ENCODE measurements around the gene HPX. TPM values are rescaled to one million over a fixed set of nuclear protein-coding genes. Genes with fewer than 3 reads are reported as not detected.

HPX gene
- total RNA-seq, 2 donors from 2014 or later = 0.38 to 1.0 TPM

DNA sequence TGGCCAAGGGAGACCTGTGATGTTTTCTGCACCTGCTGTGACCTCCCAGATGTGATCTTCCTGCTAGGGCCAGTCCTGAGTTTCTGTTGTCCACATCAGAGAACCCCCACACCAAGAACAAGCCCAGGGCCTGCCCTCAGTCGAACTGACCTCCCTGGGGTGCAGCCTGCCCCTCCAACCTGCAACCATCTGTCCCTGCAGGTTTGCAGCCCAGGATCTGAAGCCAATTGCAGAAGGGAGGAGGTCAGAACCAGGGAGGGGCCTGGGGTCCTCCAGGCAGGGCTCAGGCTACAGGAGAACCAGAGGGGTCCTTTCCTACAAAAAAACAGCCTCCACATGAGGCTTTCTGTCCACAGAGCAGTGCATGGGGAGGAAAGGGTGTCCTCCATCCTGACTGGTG lies 32.1 kb upstream of the HPX start:
- ATAC-seq (no peak), DNase-seq (no peak)
- intact Hi-C loops (cut with DNase I) = loop anchor here in 1 of 2 donors (10.0 kb wide), 1 partner anchor 238 kb away; the partner anchor contains the start of genes CNGA4 and FHIP1B

GRCh38 chr11:6469599-6469998 lies 28.8 kb upstream of the HPX start:
- DNase-seq (no peak), ATAC-seq (no peak)
- intact Hi-C loops (cut with DNase I) = no loop called here

DNA sequence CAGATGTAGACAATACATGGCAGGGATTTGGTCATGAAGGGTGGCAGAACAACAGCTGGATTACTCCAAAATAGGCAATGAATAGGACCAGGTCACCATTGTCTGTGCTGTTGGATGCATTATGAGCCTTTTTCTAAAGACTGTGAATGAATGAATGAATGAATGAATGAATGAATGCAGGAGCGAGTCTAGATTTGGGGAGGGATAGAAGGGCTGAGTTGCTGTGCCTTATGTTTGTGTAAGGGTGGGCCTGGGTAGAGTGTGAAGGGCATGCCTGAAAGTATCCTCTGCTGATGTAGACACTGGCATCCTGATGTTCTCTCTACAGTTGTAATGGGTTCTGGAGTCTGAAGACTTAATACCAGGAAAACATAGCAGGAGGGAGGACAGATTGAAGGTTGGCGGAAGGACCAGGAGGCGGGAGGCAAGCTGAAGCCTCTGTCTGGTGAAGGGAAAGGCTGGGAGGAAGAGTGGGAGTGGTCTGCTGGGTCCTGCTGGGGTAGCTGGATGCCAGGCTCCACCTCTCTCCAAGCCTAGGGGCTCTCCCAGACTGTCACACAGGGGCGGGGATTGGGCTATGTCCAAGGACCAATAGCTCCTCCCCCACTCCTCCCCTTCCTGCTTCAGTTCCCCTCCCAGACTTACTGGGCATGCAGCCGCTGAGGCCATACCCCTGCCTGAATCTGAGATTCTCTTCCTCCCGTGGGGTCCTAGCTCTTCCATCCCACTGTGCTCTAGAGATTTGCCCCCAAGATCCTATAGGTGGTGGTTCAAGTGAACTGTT lies 28.1 kb upstream of the HPX start:
- intact Hi-C loops (cut with DNase I) = no loop called here
- ATAC-seq = peak; percentile 87 to 90

DNA sequence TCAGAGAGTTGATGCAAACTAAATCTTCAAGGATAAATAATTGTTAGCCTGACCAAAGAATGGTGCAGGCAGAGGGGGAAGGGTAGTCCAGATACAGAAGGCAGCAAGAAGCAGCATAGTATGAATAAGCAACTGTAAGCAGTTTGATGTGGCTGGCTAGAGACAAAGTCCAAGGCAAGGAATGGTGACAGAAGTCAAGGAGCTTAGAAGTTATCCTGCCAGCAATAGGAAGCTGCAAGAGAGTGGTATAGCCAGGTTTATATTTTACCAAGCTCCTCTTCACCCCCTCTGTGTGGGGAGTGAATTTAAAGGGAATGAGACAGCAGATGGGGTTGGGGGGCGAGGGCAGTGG lies 18.3 kb upstream of the HPX start:
- intact Hi-C loops (cut with DNase I) = no loop called here
- no peak for DNase-seq
- no peak for ATAC-seq

More for the DNA sequence above, 28.1 kb upstream of the HPX start:
- DNase-seq = peak; percentile 93

GRCh38 chr11:6458352-6459098 lies 17.7 kb upstream of the HPX start:
- ATAC-seq (no peak), DNase-seq (no peak)
- intact Hi-C loops (cut with DNase I) = no loop called here

GRCh38 chr11:6457581-6458320 lies 17.0 kb upstream of the HPX start:
- ATAC-seq (no peak), DNase-seq (no peak)
- intact Hi-C loops (cut with DNase I) = no loop called here

- no peak for ATAC-seq
- DNase-seq = no peak
- intact Hi-C loops (cut with DNase I) = no loop called here
These were observed 15.7 kb upstream of the HPX start for GRCh38 chr11:6456361-6457073.

- no peak for DNase-seq
- no peak for ATAC-seq
- intact Hi-C loops (cut with DNase I) = no loop called here
These were observed 14.3 kb upstream of the HPX start for GRCh38 chr11:6455070-6455469.

- no peak for DNase-seq
- intact Hi-C loops (cut with DNase I) = no loop called here
- no peak for ATAC-seq
These were observed 12.4 kb upstream of the HPX start for GRCh38 chr11:6453152-6453551.

DNA sequence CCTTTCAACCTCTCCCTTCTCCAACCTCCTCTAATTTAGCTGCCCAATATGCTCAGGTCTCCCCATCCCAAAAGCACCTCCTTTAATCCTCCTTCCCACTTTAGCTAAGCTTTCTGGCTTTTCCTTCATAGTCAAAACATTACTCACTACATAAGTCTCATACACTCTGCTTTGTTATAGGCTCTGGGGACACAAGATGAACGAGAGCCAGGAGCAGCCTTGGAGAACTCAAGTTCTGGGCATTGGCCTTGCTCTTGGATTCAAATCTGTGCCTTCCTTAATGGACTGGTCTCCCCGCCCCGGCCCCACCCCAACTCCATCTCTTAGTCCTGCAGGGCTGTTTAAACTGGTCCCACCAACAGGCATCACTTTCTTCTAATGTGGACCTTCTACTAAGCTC lies 11.4 kb upstream of the HPX start:
- intact Hi-C loops (cut with DNase I) = no loop called here
- DNase-seq (no peak), ATAC-seq (peak in 1 of 2 donors; percentile 72)

DNA sequence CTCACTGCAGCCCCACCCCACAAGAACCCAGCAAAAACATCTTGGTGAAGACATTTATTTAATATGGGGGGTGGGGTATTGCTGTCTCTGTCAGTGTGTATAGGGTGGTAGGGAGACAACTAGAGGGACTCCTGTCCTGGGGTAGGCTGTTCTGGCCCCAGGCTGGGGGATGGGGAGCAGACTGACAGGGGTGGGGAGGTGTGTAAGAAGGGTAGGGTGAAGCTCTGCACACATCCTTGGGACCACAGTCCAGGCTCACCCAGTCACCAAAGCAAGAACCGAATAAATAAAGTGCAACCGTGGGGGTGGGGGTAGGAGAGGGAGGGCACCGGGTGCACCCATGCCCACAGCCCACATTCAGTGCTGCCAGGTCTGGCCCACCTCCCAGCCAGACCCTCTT lies 7.8 kb upstream of the HPX start:
- DNase-seq = no peak
- no peak for ATAC-seq
- intact Hi-C loops (cut with DNase I) = loop anchor here in 1 of 2 donors (10.0 kb wide), 1 partner anchor 56 kb away; no protein-coding TSS in a partner anchor

DNA sequence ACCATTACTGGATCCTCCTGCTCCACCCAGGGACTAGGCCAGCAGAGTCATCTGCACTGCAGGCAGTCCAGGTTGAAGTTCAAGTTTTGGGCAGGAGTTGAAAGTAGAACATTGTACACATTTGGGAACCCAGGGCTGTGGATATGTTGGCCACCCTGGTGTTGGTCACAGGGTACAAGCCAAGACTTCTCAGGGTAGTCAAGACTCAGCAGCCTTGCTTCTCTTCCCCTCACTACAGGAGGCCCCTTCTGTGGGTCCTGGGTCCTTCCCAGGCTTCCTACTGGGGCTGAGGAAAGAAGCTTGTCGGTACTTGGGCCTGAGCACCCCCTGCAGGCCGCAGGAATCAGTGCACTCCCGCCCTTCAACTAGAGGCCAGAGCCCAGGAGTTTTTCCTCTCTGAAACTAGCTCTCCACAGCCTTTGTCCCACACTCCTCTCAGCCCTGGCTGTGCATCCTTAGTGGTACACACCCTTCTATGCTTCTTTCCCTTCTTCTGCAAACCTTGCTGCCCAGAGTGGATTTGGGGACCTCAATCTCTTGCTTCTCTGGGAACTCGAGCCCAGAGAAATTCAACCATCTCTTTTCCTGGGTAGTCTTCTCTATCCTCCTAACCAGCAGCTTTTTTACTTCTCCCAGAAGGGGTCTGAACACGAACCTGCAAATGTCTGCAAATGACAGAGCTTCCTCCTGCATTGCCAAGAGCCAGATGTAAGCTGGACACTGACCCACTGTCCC lies 2.6 kb upstream of the HPX start:
- intact Hi-C loops (cut with DNase I) = loop anchor here (2.0 to 10.0 kb wide), 3 partner anchors 61 to 66 kb away; no protein-coding TSS in a partner anchor
- DNase-seq = peak; percentile 65
- peak; percentile 65 to 77 for ATAC-seq

- intact Hi-C loops (cut with DNase I) = loop anchor here (2.0 to 10.0 kb wide), 3 partner anchors 62 to 65 kb away; no protein-coding TSS in a partner anchor
- DNase-seq (no peak), ATAC-seq (no peak)
These were observed 1.7 kb upstream of the HPX start for GRCh38 chr11:6442441-6442840.

GRCh38 chr11:6438979-6439571 lies 1.7 kb downstream of the HPX start:
- peak; percentile 54 for DNase-seq
- ATAC-seq = peak; percentile 65 to 76
- intact Hi-C loops (cut with DNase I) = no loop called here

DNA sequence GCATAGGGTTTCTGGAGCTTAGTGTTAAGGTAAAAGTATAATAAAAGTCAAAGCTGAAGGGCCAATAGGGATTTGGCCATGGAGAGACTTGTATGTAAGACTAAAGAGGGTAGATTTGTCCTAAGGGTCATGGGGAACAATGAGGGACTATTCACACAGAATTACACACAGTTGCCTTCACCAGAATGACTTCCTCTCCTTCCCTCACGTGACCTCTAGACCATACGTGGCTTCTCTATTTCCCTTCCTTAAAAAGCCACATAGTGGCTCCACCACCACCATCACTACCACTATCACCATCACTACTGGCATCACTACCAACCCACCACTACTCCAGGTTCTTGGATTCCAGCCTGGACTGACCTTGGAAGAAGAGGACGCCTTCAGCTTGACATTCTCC lies 2.8 kb downstream of the HPX start:
- DNase-seq = no peak
- intact Hi-C loops (cut with DNase I) = no loop called here
- no peak for ATAC-seq

DNA sequence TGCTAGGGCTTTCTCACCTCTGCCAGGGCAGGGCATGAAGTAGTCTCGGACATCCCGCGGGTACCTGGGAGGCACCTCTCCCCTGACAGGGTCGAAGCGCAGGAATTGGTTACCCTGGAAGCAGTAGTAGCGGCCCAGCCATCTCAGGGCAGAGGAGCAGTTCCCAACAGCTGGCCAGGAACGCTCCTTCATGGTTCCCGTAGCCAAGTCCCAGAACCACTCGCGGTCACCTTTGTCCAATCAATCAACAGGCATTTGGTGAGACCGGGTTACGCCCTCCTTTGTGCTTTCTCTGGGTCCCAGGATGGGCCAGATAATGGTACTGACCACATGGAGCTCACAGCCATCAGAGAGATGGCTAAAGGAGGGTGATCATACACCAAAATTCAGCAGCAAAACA lies 3.4 kb downstream of the HPX start:
- intact Hi-C loops (cut with DNase I) = no loop called here
- no peak for DNase-seq
- ATAC-seq = no peak

DNA sequence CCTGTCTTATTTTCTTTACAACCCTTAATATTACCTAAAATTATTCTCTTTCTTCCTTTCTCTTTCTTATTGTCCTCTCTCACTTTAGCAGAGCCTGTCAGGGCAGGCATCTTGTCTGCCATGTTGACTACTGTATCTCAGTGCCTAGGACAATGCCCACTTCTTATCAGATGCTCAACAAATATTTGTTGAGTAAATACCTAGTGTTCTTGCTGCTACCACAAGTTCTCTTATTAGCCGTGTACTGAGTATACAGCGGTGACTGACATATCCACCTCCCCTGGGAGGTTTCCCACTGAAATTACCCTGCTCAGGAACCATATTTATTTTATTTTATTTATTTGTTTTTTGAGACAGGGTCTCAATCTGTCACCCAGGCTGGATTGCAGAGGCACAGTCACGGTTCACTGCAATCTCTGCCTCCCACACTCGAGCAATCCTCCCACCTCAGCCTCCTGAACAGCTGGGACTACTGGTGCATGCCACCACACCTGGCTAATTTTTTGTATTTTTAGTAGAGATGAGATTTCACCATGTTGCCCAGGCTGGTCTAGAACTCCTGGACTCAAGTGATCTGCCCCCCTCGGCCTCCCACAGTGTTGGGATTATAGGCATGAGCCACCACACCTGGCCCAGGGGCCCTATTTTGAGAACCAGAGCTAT lies 6.7 kb downstream of the HPX start:
- DNase-seq (no peak), ATAC-seq (no peak)
- intact Hi-C loops (cut with DNase I) = no loop called here

GRCh38 chr11:6431861-6432260 lies 8.9 kb downstream of the HPX start:
- intact Hi-C loops (cut with DNase I) = no loop called here
- ATAC-seq = peak in 1 of 2 donors; percentile 42

More at GRCh38 chr11:6431861-6432260, 8.9 kb downstream of the HPX start:
- no peak for DNase-seq
